GM19452 (cell line): ENCODE results near the gene COMMD4.
"Not testable (repeated sequence)": the region's sequence is repeated elsewhere in the genome, so short reads cannot be mapped to it uniquely, and the experiment has no call there.

Experiments
- ATAC-seq: cut with Tn5 transposase; IDR thresholded peaks from one replicate; pipeline ENCODE4 v1.9.1; 2021; ENCODE audit not compliant: unreplicated experiment

COMMD4 gene

GRCh38 chr15:75329571-75329970 lies 6.3 kb upstream of the COMMD4 start:
- no peak for ATAC-seq

GRCh38 chr15:75332093-75332492 lies 3.8 kb upstream of the COMMD4 start:
- not testable (repeated sequence) for ATAC-seq

GRCh38 chr15:75333654-75334419 lies 2.0 kb upstream of the COMMD4 start:
- ATAC-seq: peak; percentile 62

GRCh38 chr15:75335313-75335704 lies 554 bp upstream of the COMMD4 start:
- ATAC-seq: no peak

DNA sequence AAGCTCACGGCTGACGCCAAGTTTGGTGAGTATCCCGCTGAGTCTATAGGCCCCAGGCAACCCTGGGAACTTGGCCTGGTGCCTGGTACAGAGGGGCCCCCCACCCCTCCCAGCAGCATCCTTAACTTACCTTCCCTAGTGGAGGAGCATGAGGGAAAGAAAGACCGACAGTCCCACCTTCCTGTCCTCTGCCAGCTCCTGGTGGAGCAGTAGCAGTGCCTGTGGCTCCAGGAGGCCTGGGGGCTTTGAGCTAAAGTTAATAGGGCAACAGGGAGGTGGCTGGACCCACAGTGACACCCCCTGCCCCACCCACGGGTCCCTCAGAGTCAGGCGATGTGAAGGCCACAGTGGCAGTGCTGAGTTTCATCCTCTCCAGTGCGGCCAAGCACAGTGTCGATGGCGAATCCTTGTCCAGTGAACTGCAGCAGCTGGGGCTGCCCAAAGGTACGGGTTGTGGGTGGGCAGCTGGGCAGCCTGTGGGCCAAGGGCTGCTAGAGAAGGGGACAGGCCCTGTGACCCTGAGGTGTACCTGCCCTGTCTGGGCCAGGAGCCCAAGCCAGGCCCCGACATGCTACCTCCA lies 2.9 kb downstream of the COMMD4 start:
- no peak for ATAC-seq

- ATAC-seq: no peak
These were observed 3.8 kb downstream of the COMMD4 start for GRCh38 chr15:75339531-75340240.

DNA sequence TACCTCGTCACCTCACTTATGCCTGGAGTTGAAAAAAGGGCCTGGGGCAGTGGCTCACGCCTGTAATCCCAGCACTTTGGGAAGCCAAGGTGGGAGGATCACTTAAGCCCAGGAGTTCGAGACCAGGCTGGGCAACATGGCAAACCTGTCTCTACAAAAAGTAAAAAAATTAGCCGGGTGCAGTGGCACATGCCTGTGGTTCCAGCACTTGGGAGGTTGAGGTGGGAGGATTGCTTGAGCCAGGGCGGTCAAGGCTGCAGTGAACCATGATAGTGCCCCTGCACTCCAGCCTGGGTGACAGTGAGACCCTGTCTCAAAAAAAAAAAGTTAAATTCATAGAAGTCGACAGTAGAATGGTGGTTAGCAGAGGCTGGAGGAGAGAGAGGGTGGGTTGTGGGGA lies 6.4 kb downstream of the COMMD4 start:
- no peak for ATAC-seq

DNA sequence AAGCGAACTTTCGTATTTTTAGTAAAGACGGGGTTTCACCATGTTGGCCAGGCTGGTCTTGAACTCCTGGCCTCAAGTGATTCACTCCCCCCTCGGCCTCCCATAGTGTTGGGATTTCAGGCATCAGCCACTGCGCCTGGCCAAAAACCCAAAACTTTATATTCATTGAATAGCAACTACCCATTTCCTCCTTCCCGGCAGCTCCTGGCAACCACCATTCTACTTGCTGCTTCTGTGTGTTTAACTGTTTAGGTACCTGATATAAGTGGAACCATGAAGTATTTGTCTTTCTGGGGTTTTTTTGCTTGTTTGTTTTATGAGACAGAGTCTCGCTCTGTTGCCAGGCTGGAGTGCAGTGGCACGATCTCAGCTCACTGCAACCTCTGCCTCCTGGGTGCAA lies 8.1 kb downstream of the COMMD4 start:
- ATAC-seq: not testable (repeated sequence)

GRCh38 chr15:75346796-75347221 lies 10.9 kb downstream of the COMMD4 start, which contains the start of gene NEIL1:
Gene NEIL1 (plus strand): TSS chr15:75347039. CDS start chr15:75348906, 1,867 bp downstream.
- ATAC-seq: peak; percentile 1

DNA sequence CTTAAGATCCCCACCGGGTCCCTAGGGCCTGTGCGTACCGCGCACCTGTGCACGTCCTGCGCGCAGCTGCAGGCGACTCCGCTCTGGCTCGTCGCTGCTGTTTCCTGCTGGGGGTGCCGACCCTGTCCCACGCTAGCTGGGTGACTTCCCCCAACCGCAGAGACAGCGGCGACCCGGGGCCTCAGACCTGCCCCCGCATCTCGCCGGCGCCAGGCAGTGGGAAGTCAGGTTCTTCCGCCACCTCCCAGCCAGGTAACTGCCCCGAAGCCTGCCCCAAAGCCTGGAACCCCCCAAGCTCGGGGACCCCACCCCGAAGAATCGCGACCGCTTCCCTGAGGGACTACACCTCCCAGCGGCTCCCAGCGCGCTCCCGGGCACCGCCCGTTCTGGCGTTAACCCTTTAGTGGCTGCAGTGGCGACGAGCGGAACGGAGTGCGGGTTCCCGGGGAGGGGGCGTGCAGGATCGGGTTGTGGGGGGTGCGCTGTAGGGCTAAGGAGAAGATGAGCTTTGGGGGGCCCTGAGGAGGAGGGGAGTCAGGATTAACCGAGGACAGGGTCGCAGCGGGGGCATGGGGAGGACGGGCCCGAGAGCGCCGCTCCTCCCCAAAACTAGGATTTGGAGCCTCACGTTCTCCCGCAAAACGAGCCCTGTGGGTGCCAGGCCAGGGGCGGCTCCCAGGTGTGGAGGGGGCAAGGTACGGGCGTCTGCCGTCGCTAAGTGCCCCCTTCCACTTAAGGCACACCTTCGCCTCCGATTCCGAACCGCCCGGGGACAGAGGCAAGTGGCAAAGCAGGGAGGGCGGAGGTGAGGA lies 11.6 kb downstream of the COMMD4 start:
- peak; percentile 65 for ATAC-seq

- no peak for ATAC-seq
These were observed 12.2 kb downstream of the COMMD4 start for GRCh38 chr15:75348034-75348561.

DNA sequence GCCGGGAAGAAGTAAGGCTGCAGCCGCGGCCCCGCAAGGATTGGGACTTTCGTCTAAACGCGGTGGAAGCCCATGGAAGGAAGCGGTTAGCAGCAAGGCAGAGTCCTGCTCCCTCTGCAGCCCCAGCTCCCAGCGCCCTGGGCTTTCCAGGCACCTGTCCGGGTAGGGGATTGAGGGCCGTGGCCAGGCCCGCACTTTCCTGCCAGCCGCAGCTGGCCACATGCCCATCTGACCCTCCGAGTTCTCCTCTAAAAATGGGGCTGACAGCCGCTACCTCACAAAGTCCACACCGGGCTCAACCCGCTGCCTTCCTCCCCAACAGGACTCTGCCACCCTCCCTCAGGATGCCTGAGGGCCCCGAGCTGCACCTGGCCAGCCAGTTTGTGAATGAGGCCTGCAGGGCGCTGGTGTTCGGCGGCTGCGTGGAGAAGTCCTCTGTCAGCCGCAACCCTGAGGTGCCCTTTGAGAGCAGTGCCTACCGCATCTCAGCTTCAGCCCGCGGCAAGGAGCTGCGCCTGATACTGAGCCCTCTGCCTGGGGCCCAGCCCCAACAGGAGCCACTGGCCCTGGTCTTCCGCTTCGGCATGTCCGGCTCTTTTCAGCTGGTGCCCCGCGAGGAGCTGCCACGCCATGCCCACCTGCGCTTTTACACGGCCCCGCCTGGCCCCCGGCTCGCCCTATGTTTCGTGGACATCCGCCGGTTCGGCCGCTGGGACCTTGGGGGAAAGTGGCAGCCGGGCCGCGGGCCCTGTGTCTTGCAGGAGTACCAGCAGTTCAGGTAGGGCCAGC lies 12.9 kb downstream of the COMMD4 start:
- ATAC-seq: no peak

GRCh38 chr15:75349351-75349669 lies 13.4 kb downstream of the COMMD4 start:
- not testable (repeated sequence) for ATAC-seq

- peak; percentile 44 for ATAC-seq
These were observed 14.2 kb downstream of the COMMD4 start for GRCh38 chr15:75349851-75350588.

GRCh38 chr15:75350601-75351361 lies 14.9 kb downstream of the COMMD4 start:
- no peak for ATAC-seq

- ATAC-seq: no peak
These were observed 16.6 kb downstream of the COMMD4 start for GRCh38 chr15:75352186-75353080.

DNA sequence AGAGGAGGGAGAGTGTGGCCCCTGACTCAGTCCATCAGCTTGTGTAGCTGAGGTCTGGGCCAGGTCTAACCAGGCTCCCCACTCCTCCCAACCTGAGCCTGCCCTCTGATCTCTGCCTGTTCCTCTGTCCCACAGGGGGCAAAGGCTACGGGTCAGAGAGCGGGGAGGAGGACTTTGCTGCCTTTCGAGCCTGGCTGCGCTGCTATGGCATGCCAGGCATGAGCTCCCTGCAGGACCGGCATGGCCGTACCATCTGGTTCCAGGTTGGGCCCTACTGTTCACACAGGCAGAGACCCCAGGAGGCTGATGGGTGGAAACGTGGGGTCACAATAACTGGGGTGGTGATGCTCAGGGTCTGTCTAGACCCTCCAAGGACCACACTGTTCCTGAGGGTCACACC lies 17.7 kb downstream of the COMMD4 start:
- ATAC-seq: no peak

GRCh38 chr15:75354454-75354853 lies 18.6 kb downstream of the COMMD4 start:
- no peak for ATAC-seq
